Adipose tissue (tissue), 3 donors: ENCODE data around the gene URGCP. TPM values are rescaled to one million over a fixed set of nuclear protein-coding genes. Genes with fewer than 3 reads are reported as not detected.

ENCODE experiments used
- H3K27ac ChIP-seq: one replicate; pipeline ENCODE4 v1.5.1; 2013; ENCODE audit warnings: low read depth, low read length
- WGBS, 3 donors: extraction: QIAGEN DNeasy Blood & Tissue Kit; methylation state at CpG; one replicate each; pipeline ENCODE4 v1.1.7; 2013; 5-methylcytosine and 5-hydroxymethylcytosine counted together
- polyA plus RNA-seq, 3 donors: library from polyadenylated mRNA; stranded (reverse); fragments of 200-250 nt; gene quantifications; one replicate each; pipeline ENCODE4 v1.2.3, GENCODE V29; 2013
- donor health status: healthy with polysubstance abuse.
- donor health status: Bipolar disorder and iron deficiency.
- donor health status: healthy.

The URGCP gene, protein sequence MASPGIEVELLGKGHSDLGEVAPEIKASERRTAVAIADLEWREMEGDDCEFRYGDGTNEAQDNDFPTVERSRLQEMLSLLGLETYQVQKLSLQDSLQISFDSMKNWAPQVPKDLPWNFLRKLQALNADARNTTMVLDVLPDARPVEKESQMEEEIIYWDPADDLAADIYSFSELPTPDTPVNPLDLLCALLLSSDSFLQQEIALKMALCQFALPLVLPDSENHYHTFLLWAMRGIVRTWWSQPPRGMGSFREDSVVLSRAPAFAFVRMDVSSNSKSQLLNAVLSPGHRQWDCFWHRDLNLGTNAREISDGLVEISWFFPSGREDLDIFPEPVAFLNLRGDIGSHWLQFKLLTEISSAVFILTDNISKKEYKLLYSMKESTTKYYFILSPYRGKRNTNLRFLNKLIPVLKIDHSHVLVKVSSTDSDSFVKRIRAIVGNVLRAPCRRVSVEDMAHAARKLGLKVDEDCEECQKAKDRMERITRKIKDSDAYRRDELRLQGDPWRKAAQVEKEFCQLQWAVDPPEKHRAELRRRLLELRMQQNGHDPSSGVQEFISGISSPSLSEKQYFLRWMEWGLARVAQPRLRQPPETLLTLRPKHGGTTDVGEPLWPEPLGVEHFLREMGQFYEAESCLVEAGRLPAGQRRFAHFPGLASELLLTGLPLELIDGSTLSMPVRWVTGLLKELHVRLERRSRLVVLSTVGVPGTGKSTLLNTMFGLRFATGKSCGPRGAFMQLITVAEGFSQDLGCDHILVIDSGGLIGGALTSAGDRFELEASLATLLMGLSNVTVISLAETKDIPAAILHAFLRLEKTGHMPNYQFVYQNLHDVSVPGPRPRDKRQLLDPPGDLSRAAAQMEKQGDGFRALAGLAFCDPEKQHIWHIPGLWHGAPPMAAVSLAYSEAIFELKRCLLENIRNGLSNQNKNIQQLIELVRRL
- polyA plus RNA-seq = 10 to 100 TPM in 2 of 3 donors, 1 to 10 TPM in 1; 10.0 to 21.6 (median 20.1) TPM

GRCh38 chr7:43906331-43907010, at the start of gene URGCP:
TSS of gene URGCP (minus strand) at chr7:43906596. CDS start at chr7:43906575, 21 bp downstream.
- H3K27ac ChIP-seq = peak within 1 kb of the TSS; percentile 60
- WGBS, 3 donors = 1% methylated on average over 27 to 73 of the region's 73 CpGs

DNA sequence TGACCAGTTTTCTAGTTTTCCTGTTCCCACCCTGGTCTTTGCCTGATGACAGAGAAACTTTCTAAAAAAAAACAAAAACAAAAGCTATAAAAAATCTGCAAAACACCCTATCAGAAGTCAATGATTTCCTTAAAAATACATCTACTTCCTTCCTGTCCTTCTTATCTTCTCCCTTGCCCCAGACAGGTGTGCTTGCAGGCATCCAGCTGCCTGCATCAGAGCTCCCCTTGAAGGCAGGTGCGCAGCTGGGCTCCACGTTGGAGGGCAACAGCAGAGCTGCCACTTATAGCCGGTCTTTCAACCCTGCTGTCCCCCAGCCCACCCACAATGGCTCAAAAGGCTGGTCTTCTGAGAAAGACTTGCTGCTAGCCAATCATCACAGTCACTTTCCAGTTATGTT, 49.6 kb upstream of the URGCP start:
- H3K27ac ChIP-seq = no peak overlapping the region
- WGBS, 3 donors = 70 to 77% (median 73%) methylated on average over 3 of the region's 3 CpGs

DNA sequence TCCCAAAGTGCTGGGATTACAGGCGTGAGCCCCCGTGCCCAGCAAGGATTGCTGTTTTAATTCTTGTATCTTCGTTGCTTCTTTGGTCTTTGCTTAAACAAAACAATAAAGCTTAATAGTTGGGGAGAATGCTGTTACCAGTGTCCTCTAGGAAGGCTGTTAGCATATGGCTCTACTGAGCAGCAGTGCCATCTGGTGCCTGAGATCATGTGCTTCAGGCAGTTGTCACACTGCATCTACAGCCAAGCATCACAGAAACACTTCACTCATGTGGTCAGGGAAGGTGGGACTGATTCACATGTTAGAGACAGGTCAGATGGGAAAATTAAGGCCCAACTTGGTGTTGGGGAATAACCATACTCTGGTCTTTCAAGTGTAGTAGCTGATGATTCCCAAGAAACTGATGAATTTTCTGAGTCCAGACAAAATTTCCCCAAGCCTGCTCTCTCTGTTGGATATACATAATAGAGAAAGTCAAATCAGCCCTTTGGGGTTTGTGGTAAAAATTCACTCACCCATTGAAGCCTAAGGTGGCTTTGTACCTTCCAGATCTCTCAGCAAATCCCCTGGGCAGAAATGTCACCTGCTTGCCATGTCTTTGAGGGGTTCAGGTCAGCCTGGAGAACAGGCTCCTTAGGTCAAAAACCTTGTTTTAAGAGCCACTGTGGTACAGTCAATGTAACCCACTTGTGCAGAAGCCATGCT, 48.3 kb upstream of the URGCP start:
- H3K27ac ChIP-seq = no peak overlapping the region
- WGBS, 3 donors = 52 to 75% (median 75%) methylated on average over 3 of the region's 3 CpGs

- no peak overlapping the region for H3K27ac ChIP-seq
- 94 to 97% (median 95%) methylated on average over 5 of the region's 5 CpGs for WGBS, 3 donors
Observed at GRCh38 chr7:43953071-43953470, 46.7 kb upstream of the URGCP start.

DNA sequence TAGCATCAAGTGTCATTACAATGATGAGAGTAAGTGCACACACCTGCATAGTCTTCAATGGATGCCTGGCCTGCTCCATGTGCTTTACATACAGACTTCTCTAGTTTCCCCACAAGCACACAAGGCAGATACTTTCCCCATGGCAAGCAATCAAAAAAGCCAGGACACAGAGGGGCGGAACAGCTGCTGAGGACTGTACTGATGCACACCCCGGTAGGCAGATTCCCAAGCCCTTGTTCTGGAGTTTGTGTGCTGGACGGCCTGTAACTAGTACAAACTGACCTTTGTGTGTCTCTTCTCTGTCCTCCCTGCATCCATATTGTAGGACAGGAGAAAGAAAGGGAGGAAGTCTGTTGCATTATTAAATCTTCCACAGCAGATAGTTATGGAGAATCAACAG, 45.6 kb upstream of the URGCP start:
- WGBS, 3 donors = 85 to 90% (median 90%) methylated on average over 3 of the region's 3 CpGs
- H3K27ac ChIP-seq = no peak overlapping the region

GRCh38 chr7:43944286-43944685, 37.9 kb upstream of the URGCP start:
- H3K27ac ChIP-seq = no peak overlapping the region
- WGBS, 3 donors = 93 to 97% (median 94%) methylated on average over 4 of the region's 4 CpGs

GRCh38 chr7:43943417-43944187, 37.2 kb upstream of the URGCP start:
- WGBS, 3 donors = 73 to 82% (median 80%) methylated on average over 11 to 13 of the region's 13 CpGs
- no peak overlapping the region for H3K27ac ChIP-seq

- H3K27ac ChIP-seq = no peak overlapping the region
- WGBS, 3 donors = 34 to 84% (median 78%) methylated on average over 3 of the region's 3 CpGs
Observed at GRCh38 chr7:43942997-43943396, 36.6 kb upstream of the URGCP start.

DNA sequence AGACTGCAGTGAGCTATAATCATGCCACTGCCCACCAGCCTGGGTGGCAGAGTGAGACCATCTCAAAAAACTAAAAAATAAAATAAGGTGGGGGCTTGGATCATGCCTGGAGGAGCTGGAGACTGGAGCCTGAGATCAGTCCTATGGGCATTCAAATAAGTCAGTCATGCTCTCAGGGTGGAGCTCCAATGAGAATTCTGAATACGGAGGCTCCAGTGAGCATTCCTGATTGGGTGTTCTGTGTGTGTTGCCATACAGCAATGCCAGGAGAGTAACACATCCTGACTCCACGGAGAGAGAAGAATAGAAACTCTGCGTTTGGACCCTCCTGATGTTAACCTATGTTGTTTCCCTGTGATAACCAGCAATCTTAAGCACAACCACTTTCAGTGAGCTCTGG, 35.9 kb upstream of the URGCP start:
- WGBS, 3 donors = 67 to 70% (median 68%) methylated on average over 3 of the region's 3 CpGs
- no peak overlapping the region for H3K27ac ChIP-seq

DNA sequence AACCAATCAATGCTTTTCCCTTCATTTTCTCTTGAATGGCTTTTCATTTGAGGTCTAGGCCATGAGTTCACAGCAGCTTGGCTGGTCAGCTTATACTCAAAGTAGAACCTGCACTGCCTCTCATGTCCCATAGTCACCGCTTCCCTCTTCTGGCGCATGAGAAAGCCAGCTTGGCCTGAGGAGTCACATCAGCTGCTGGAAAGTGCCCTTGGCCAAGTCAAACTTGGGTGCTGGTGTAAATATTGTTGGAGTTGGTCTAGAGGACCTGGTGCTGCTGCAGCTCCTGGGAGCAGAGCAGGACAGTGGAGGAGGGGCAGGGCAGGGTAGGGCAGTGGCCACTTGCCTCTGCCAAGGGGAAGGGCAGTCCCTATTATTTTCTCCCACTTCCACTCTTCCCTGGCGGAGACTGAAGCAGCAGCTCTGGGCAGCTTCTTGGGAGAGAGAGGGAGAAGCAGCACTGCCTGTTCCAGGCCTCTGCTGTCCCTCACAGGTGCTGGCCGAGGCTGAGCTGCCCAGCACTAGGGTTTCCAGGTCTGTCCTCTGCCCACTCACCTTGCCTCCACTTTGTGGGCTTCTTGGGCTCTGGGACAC, 32.6 kb upstream of the URGCP start:
- 54 to 99% (median 91%) methylated on average over 4 of the region's 4 CpGs for WGBS, 3 donors
- no peak overlapping the region for H3K27ac ChIP-seq

DNA sequence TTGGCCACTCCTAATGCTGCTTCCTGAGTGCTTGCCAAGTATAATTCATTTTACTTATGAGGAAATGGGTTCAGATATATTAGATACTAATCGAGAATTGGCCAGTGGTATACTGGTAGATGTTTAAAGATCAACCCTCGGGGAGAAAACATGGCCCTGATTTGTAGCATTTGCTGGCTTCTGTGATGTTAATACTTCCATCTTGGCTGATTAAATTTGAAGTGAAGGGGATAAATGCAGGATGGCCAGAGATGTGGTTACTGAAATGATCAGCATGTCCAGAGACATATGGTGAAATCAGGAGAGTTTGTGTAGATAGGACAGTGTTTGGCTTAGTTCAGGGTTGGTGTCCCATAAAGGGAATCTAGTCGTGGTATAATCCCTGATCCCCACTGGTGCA, 31.0 kb upstream of the URGCP start:
- WGBS, 3 donors = 30 to 63% (median 54%) methylated on average over 3 of the region's 3 CpGs
- H3K27ac ChIP-seq = no peak overlapping the region

GRCh38 chr7:43933902-43934560, 27.6 kb upstream of the URGCP start:
- no peak overlapping the region for H3K27ac ChIP-seq
- WGBS, 3 donors = 78 to 87% (median 82%) methylated on average over 3 of the region's 3 CpGs

DNA sequence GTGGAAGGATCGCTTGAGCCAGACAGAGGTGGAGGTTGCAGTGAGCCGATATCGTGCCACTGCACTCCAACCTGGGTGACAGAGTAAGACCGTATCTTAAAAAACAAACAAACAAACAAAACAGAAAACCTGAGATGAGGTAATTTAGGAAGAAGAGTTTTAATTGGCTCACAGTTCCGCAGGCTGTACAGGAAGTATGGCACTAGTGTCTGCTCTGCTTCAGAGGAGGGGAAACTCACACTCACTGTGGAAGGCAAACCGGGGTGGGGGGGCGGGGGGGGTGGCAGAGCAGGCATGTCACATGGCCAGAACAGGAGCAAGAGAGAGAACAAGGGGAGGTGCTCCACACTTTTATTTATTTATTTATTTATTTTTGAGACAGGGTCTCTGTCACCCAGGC, 24.9 kb upstream of the URGCP start:
- no peak overlapping the region for H3K27ac ChIP-seq
- 79 to 80% (median 80%) methylated on average over 7 of the region's 7 CpGs for WGBS, 3 donors

DNA sequence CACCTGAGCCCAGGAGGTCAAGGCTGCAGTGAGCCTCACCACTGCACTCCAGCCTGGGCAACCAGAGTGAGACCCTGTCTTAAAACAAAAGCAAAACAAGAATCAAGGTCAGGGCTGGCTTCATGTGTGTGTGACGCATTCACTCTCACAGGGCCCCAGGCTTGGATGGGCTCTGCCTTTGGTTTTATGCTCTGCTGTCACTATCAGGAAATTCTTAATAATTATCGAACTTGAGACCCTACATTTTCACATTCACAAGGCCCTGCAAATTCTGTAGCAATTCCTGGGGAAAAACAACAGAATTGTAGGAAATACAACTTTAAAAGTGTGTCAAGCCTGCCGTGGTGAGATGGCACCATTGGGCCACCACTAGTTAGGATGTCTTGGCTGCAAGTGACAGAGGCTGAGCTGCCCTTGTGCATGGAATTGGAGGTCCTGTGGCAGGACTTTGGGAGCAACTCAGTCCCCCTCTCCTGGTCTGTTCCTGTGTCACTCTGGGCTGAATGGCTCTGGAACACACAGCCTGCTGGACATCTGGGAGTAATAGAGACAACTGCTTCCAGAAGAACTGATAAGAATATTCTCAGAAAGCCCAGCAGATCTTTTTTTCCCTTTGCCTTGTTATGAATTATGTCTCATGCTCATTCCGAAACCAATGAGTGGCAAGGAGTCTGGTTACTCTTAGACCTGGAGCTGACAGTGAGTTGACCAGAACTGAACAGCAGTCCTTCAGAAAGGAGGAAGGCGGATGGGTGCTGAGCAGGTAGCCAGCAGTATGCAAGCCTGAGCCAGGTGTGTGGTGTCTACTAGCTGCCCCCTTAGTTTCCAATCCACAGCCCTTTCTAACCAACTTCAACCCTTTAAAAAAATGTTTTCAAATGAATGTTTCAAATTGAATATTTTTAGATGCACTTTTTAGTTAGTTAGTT, 23.4 kb upstream of the URGCP start:
- no peak overlapping the region for H3K27ac ChIP-seq
- 89 to 97% (median 96%) methylated on average over 5 of the region's 5 CpGs for WGBS, 3 donors

- 95 to 99% (median 96%) methylated on average over 4 of the region's 4 CpGs for WGBS, 3 donors
- no peak overlapping the region for H3K27ac ChIP-seq
Observed at GRCh38 chr7:43927810-43928209, 21.4 kb upstream of the URGCP start.

DNA sequence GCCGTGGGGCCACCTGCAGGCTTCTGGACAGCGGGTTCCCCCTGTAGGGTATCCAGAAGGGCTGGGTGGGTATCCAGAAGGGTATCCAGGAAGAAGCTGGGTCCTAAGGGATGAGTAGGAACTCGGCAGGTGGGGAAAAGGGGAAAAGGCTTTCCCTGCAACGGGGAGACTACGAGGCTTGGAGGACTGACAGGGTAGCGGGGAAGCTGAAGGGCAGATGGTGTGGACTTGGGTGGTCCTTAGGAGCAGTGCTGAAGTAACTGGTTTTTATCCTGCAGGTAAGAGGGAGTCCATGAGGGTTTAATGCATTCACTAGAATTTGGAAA, 20.4 kb upstream of the URGCP start:
- H3K27ac ChIP-seq = no peak overlapping the region
- 0 to 4% (median 1%) methylated on average over 6 of the region's 6 CpGs for WGBS, 3 donors
